Middle frontal gyrus (tissue), 1 donor: Measurements from ENCODE around the gene SLIT3.

Experiments
- DNase-seq: peaks from one replicate; pipeline ENCODE4 v3.0.0-alpha.2; 2015; ENCODE audit warnings: low spot score; ENCODE audit errors: extremely low spot score

Gene SLIT3

DNA sequence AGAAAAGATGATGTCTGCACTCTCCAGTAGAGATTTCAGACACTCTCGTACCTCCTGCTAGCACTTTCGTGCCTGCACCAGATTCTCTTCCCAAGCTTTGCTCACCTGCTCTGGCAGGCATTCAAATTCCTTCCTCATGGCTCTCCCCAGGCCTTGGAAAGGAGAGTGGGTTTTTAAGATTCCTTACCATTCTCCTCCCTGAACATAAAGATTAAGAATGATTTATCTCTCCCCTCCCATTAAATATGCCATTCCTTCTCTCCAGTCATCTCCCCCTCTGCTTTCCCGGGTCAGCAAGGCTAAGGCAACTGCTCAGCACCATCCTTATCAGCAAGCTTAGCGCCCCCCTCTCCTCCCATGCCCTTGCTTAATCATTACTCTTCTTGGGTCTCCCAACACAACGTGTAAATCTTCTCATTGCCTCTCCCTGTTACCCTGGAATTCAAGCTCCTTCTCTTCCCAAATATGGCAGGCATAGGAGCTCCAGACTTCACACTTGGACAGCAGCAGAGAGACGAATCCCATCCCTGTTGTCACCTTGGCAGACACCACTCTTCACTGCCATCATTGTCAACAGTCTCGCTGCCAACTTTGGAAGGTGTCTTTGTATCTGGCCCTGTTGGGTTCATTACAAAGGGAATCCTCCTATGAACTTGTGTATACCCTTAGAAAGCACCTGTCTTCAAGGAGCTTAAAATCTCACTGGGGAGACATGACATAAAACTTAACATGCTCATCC is 332.9 kb downstream of the SLIT3 start:
- no peak for DNase-seq

DNA sequence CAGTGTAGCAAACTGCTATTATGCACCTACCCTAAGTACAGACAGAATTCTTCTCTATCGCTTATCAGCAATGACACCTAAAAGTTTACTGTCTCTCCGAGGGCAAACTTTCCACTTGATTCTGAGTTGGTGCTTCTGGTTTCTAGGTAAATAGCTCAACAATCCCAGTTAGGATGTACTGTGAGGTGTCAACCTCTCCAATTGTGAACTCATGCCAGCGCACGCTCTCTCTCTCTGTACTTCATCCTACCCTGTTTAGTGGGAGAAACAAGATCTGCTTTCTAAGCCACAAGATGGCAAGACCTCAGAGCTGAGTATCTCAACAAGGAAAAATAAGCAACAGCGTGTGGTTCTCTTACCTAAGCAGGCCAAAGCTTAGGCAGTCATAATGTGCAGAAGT is 335.3 kb downstream of the SLIT3 start:
- no peak for DNase-seq

DNA sequence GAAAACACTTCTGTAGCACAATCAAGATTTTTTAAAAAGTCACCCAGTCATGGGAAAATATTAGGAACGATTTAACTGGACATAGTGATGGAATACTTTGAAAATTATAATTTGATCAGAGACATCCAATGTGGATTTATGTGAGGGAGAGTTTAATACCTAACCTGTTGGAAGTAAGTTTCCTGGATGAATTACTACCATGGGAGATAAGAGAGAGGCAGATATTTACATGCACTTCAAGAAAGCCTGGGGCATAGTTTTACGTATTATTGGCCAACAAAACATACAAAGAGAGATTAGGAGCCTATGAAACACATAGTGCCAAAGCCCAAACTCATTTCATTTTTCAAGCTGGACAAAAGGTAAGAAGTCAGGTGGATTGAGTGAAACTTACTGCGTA is 336.8 kb downstream of the SLIT3 start:
- DNase-seq = no peak

DNA sequence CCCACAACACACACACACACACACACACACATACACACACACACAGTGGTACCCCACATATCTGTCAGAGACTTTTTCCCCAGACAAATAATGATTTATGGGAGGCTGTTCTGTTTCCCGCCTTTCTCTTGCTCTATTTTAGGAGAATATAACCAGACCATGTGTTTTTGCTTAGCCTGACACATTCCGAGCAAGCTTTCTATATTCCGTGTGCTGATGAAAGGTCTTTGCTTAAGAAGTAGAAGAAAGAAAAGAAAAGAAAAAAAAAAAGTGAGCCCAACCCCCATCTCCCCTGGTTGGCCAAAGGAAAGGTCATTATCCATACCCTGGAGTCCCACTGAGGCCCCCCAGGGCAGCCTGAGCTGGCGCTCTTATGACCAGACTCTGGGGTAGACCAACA is 338.6 kb downstream of the SLIT3 start:
- no peak for DNase-seq

DNA sequence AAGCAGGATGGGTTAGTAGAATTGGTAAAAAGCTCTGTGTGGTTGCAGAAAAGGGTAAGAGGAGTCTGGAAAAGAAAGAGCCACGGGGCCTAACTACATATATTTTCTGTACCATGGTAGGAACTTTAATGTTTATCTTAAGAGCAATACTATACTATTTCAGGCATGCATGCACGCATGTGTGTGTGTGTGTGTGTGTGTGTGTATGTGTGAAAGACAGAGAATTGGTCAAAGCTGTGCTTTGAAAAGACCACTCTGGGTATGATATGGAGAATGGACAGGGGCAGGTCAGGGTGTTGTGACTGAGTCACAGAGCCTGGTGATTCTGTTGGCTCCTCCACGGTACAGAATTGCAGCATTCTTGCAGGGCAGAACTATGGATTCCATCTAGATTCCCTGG is 339.3 kb downstream of the SLIT3 start:
- DNase-seq = no peak

DNA sequence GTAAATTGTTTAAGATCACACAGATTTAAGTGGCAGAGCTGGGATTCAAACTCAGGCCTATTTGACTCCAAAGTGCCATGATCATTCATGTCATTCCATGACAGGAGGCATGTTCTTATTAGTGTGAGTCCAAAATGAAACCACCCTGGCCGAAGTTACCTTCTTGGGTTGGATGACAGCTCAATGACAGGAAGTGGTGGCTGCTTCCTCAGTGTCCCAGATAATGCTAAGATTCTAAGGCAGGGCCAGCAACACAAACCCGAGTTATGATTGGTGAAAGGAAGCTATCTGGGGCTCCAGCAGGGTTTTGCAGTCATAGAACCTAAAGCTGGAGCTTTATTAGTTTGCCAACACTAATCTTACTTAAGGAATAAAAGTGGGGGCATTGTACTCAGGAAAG is 340.4 kb downstream of the SLIT3 start:
- DNase-seq = no peak

DNA sequence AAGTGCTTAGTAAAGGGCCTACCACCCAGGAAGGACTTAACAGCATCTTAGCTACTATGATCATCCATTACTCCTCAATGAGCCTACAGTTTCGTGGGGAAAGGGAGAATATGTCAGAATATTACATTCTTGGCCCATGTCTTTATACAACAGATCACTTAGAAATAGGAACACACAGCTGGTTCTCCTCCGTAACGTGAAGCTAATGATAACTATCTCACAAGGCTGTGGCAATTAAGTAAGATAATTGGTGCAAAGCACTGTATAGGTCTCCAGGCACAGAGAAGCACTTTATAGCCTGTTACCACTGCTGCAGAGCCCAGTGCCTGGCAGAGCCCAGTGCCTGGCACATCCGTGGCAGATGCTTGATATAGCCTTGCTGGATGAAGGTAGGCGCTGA is 347.6 kb downstream of the SLIT3 start:
- DNase-seq = no peak

DNA sequence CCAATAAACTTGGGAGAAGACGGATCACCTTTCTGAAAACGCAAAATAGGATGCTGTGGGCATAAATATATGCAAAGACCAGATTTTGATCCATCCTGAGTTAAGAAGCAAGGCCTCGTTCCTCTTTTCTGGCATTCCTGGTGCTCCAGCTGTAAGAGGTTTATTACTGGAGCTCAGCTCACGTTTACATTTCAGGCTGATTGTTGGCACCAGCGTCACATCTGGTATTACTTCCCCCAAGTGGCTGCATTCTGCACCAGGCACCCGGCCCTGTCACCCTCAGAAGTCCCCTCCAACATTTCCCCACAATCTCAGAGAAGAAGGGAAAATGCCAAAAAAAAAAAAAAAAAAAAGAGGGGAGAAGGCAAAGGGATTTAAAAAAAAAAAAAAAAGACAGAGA is 348.7 kb downstream of the SLIT3 start:
- DNase-seq = no peak

DNA sequence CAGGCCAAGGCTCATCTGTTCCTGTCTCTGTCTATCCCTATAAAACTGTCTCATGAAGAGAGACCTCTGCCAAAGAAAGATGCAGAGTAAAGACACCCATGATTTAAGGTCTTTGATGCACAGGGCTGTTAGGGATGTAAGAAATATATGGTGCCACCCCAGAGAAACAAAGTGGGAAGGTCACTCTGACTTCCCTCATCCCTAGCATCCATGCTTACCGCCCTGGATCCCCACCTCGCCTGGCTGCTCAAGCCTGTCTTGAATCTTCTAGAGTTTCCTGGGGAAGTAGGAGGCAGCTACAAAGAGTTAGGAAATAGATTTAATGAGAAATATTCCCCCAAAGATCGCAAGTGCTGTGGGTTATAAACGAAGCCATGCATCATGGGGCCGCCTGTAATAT is 349.2 kb downstream of the SLIT3 start:
- DNase-seq = no peak

DNA sequence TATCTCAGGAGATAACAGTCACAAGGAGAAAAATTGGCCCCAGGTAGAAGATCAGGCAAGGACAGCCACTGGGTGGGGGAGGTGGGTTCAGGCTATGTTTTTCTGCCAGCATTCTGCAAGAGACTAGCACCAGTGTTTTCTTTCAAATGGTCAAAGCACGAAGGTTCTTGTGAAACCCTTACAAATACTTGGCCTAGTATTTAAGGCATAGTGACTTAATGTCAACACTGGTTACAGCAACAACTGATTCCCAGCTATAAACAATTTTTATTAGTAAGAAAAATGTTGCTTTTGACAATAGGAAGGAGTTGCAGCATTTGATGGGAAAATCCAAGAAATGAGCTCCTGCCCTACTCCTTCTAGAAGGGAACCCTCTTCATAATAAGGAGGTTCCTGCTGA is 349.6 kb downstream of the SLIT3 start:
- DNase-seq = no peak

DNA sequence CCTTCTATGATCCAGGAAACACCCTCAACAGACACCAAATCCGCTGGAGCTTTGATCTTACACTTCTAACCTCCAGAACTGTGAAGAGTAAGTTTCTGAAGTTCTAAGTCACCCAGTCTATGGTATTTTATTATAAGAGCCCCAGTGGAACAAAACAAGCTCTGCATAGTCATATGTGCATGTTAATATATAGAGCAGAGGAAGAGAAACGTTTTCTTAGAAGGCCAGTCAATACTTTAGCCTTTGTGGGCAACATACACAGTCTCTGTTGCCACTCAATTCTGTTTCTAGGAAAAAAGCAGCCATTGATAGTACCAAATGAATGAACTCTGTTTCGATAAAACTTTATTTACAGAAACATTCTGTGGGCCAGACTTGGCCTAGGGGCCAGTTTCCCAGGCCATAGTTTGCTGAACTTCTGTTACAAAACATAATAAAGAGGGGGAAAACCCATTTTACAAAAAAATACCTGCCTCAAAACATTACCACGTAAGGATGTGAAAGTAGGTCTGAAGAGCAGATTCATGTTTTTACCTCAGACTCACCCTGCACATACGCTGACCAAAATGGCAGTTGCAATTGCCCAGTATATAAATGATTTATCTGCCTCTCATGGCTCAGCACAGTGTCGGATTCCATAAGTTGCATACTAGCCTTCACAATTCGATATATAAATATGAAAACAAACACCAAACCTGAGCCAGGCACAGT is 350.5 kb downstream of the SLIT3 start:
- no peak for DNase-seq

DNA sequence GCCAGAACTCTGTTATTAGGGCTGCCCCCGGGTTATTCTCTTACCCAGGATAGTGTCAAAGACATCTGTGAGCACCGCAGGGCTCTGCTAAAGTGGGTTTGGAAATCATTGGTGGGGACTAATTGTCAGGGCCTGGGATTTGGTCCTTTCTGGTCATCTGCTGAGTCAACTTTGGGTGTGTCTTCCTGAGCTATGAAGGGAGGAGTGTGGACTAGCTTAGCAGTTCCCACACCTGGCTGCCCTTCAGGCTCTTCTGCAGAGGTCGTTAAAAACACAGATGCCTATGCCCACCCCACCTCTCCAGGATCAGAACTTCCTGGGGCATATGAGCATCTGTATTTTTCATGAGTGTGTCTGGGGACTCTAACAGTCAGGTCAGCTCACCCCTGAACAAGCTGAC is 352.2 kb downstream of the SLIT3 start:
- no peak for DNase-seq

DNA sequence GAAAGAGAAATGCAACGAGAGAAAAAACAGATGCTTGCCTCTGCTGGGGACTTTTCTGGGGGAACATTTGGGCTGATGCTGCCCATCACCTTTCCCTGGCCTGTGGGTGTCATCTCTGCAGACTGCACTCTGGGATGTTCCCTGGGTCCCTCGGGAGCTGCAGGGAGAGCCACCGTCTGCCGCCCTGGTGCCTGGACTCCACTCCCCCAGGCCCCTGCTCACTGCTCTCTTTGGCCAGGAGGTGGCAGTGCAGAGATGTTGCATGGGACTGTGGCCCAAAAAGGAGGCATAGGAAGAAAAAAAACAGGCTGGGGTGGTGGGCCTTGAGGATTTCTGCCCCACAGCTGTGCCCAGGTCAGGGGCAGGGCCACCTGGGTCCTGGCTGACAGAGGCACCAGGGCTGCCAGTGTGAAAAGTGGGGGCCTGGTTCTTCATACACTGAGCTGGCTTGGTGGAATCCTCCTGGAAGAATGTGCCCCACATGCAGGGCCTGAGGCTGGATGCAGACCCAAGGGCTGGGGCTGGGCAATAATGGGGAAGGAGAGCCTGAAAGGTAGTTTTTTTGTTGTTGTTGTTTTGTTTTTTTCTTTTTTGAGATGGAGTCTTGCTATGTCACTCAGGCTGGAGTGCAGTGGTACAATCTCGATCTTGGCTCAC is 353.6 kb downstream of the SLIT3 start:
- DNase-seq = no peak

DNA sequence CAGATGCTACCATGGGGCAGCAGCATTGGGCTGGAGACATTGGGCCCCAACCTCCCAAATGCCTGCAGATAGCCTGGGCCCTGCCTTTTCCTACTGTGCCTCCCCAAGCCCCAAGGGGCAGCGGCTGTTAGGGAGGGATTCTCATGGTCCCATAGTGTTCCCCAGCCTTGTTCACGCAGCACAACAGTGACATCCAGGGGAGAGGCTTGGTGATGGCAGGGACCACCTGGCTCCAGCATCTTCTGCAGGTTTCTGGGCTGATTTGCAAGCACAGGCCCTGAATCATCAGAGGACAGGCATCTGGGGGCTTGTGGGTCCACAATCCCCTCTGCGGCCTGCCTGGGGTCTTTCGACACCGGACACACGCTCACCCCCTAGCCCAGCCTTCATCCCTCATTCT is 354.6 kb downstream of the SLIT3 start:
- DNase-seq = no peak

DNA sequence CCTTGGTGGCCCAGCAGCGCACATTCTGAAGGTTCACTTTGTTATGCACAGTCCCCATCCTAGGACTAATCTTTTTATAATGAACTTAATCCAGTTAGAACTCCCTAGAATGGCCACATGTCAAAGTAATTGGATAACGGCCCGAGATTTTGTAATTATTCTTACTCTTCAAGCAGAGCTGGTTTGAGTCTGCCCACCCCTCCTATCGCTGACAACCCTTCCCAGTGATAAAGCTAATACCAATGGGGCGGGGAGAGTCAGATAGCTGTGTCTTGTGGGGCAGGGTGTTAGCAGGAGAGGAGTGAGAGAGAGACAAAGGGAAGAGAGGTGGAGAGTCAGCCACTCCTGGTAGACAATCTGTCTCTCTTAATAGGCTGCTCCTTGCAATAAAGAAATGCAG is 356.9 kb downstream of the SLIT3 start:
- no peak for DNase-seq

DNA sequence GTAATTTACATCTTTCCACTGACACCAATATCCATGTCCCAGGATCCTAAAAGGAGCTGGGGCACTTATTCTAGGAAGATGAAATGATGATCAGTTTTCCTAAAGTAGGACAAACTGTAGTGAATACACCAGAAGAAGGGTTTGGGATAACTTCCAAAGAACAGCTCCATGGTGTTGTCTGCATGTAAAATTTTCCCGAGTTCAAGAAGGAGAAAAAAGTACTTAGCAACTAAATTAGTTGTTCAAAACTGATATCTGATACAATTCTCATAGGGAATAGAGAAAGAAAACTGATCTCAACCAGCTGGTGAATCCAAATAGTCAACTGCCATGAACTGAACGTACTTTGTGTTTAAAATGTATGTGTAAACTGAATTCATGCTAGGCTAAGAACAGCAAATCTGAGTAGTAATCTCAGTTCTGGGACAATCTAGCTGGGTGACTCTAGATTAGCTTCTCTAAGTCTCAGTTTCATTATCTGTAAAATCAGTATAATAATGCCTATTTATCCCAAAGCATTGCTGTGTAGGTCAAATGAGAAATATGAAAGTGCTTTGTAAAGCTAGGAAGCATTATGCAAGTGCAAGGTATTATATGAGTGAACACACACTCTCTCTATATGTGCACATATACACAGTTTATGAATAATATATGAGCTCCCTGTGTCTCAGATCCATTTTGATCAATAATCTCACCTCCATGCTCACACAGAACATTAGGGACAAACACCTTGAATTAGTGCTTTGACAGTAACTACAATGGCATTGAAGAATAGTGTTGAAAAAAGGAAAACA is 357.7 kb downstream of the SLIT3 start:
- DNase-seq = no peak

DNA sequence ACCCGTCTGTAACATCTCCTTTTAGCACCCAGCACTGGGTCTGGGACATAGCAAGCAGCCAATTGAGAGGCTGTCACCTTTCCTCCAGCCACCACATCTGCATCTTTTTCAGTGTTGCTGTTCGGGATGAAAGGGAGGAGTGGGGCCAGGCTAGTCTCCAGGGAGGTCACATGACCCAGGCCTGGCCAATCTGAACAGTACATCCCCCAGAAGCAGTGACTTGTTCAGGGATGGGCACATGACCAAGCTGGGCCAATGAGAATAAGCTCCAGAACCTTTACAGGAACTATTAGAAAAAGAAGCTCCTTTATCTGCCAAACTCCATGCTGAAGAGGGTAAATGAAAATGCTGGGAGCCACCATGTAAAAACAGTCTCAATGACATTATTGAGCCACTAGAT is 359.0 kb downstream of the SLIT3 start:
- DNase-seq = no peak

DNA sequence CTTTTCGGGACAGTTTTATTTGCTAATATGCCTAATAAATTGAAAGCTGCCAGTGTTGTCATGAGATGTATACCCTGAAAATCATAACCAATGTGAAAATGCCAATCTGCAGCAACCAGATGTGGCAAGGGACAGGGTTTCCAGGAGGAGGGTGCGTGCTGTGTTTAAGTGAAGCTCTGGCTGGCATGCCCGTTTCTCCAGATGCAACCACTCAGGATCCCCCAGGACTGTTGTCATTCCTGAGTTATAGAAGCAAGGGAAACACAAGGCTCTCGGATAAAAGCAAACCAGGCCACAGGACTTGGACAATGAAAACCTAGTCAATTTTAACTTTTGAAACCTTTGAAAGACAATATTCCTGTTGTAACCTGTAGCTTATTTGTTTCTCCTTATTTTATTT is 360.2 kb downstream of the SLIT3 start:
- no peak for DNase-seq

DNA sequence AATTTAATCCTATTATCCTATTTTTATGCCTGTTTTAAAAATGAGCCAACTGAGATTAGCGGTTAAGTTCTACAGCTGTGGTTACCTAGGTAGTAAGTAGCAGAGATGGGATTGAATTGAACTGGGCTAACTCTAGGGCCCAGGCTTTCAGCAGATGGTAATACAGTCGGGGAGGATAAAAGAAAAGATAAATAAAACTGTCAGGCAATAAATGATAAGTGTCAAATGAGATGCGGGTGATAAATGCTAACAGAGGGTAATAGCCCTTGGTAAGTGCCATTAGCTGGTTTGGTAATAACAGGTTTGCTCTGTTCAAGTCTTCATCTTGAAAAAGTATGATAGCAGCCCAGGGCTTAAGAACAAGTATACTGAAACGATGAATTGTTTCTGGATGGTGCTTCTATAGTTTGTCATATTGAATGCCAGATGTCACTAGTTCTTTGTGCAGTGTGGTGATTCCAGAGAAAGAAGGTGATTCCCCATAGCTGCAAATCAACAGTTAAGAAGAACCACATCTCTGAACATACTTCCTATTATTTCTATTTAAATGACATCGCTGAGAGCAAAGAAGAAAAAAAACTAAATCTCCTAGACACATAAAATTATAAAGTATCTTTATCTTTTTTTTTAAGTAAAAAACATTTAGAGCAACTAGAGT is 360.9 kb downstream of the SLIT3 start:
- no peak for DNase-seq

DNA sequence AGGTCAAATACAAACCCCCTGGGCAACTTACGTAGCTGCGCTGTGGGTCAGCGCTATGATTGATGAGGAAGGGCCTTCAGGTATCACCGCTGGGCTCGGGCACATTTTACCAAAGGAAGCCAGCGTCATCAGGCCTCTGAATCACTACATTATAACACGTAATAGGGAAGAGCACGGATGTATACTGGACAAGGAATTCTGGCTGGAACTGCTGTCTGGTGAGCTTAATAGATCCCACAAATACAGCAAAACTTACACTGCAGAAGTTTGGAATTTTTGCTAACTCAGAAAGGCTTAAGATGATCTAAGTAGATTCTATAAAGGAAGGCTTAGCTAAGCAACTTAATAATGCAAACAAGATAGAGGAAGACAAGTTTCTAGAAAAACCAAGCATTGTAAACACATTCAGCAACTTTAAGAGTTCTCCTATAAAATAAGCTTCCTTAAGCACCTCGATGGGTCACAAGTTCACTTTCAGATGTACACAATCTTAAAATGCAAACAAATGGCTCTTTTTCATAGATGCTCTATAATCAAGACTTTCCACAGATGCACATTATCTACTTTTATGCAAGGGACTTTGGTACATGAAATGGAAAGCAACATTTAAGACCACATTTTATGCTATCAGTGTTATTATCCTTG is 361.7 kb downstream of the SLIT3 start:
- DNase-seq = no peak

DNA sequence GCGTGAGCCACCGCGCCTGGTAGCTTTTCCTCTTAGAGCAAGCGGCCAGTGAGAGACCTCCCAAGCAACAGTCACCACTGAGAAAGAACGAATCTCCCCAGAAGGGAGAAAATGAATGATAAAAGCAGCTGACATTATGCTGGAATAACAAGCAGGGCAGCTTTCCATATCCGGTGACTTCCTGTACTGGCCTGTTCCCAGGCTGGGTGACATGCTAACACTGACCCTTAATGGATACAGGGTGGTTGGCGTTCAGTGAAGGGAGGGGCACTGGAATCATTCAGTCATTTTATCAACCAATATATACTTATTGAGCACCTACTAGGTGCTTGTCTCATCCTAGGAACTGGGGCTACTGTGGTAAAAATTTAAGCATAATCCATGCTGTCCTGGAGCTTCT is 364.4 kb downstream of the SLIT3 start:
- no peak for DNase-seq
